Caco-2 (cell line): ENCODE measurements around the gene TESK2. TPM values are rescaled to one million over a fixed set of nuclear protein-coding genes. Genes with fewer than 3 reads are reported as not detected.
"Not testable (repeated sequence)": the region's sequence is repeated elsewhere in the genome, so short reads cannot be mapped to it uniquely, and the experiment has no call there.

Experiments used
- BruUV-seq: library from RNA; stranded (reverse); fragments of 400-500 nt; replicated peaks from 2 replicates; lab custom pipeline; 2021; lab: Mats Ljungman, UMichigan
- CTCF ChIA-PET: fragments of 300-600 bp; sonication (Branson Sonifier 250); formaldehyde crosslinking; loops from one replicate; lab custom pipeline; 2022; ENCODE audit warnings: antibody characterized with exemption; lab: Charles Lee
- POLR2A ChIA-PET: fragments of 300-600 bp; sonication (Branson Sonifier 250); formaldehyde crosslinking; loops from one replicate; lab custom pipeline; 2022; ENCODE audit warnings: antibody characterized with exemption; lab: Charles Lee
- DNase-seq, 2 experiments: peaks; one replicate each; pipeline versions ENCODE4 v3.0.0 to v3.0.0-alpha.2; 2020 to 2022
- H3K27me3 ChIP-seq: replicated peaks from 2 replicates; pipeline ENCODE4 v1.6.0; 2011; ENCODE audit warnings: low read length; ENCODE audit not compliant: control insufficient read depth, insufficient read depth
- H3K36me3 ChIP-seq: 2 replicates; pipeline ENCODE4 v1.5.1; 2011; ENCODE audit warnings: low read length; ENCODE audit not compliant: control insufficient read depth, insufficient read depth
- H3K4me1 ChIP-seq: fragments of 250-450 bp; sonication (Bioruptor Pico); 2 replicates; pipeline ENCODE4 v1.5.1; 2020; ENCODE audit warnings: mild to moderate bottlenecking
- H3K4me3 ChIP-seq: 2 replicates; pipeline ENCODE4 v1.5.1; 2011; ENCODE audit warnings: low read depth, mild to moderate bottlenecking, control low read depth, low read length
- H3K9me3 ChIP-seq: fragments of 250-450 bp; sonication (Bioruptor Pico); 2 replicates; pipeline ENCODE4 v1.5.1; 2020; ENCODE audit warnings: mild to moderate bottlenecking, moderate library complexity
- H3K27ac Mint-ChIP-seq: one replicate; pipeline ENCODE4 v1.8.0; 2022; ENCODE audit warnings: mixed read lengths; ENCODE audit not compliant: unreplicated experiment
- H3K27me3 Mint-ChIP-seq: one replicate; pipeline ENCODE4 v1.8.0; 2022; ENCODE audit warnings: mixed read lengths; ENCODE audit not compliant: insufficient read depth, unreplicated experiment
- H3K36me3 Mint-ChIP-seq: one replicate; pipeline ENCODE4 v1.8.0; 2022; ENCODE audit warnings: mild to moderate bottlenecking, mixed read lengths; ENCODE audit not compliant: insufficient read depth, unreplicated experiment
- H3K4me1 Mint-ChIP-seq: one replicate; pipeline ENCODE4 v1.8.0; 2022; ENCODE audit warnings: low read depth, mixed read lengths; ENCODE audit not compliant: unreplicated experiment
- H3K4me3 Mint-ChIP-seq: one replicate; pipeline ENCODE4 v1.8.0; 2022; ENCODE audit warnings: mild to moderate bottlenecking, moderate library complexity, mixed read lengths; ENCODE audit not compliant: unreplicated experiment
- H3K9me3 Mint-ChIP-seq: one replicate; pipeline ENCODE4 v1.8.0; 2022; ENCODE audit warnings: mixed read lengths; ENCODE audit not compliant: unreplicated experiment
- intact Hi-C: fragments of 100-400 bp; cut with micrococcal nuclease; formaldehyde crosslinking; loops from one replicate; pipeline ENCODE4 v1.10.0; 2022; ENCODE audit not compliant: unreplicated experiment
- total RNA-seq: library from RNA; stranded (reverse); gene quantifications from 2 replicates; pipeline ENCODE4 v1.2.3, GENCODE V29; 2022
- TF ChIP-seq, protein P1 (sequence below), 2 experiments: fragments of 200-600 bp in 1 of 2; IDR thresholded peaks; 1 replicate in 1 of 2; 2 replicates in 1 of 2; pipeline versions ENCODE4 v1.5.1 to v1.8.0; 2011 to 2022; ENCODE audit warnings: antibody characterized with exemption in 1 of 2, control low read depth in 1 of 2, inconsistent platforms in 1 of 2, low read depth in 1 of 2, low read length in 1 of 2, mild to moderate bottlenecking in 1 of 2, moderate library complexity in 1 of 2; ENCODE audit not compliant: insufficient read depth in 1 of 2, severe bottlenecking in 1 of 2, unreplicated experiment in 1 of 2

TESK2 gene
- total RNA-seq, 1 experiment from 2014 or later, result 14.7 TPM

DNA sequence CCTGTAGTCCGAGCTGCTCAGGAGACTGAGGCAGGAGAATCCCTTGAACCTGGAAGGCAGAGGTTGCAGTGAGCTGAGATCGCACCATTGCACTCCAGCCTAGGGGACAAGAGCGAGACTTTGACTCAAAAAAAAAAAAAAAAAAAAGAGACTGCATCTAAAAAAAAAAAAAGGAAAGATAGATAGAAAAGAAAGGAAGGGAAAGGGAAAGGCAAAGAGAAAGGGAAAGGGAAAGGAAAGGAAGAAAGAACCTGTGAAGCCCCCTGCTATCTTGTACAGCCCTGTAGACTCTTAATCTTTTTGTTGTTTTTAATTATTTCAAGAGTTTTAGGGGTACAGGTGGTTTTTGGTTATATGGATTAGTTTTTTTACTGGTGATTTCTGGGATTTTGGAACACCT lies 104.7 kb downstream of the TESK2 start:
- intact Hi-C loops, result no loop called here
- H3K27me3 Mint-ChIP-seq, result no peaks in the 10 kb centered on the region

DNA sequence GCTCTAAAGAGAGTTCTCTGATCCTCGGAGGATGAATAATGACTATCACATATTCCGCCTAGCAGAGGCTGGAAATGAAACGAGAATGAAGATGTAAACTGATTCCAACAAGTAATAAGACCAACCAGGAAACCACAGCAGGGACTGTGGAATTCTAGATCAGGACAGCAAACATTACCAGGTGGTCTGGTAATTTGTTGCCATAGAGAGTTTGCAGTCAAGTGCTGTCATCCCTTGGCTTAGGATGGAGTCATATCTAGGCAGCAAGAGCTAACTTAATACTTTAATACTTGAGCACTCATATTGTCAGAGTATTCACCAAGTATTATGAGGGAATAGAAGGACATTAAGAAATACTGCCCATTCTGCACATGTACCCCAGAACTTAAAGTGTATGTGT lies 105.7 kb downstream of the TESK2 start:
- Histone ChIP-seq H3K9me3 (no peaks in the 10 kb centered on the region), H3K36me3 (no peaks in the 10 kb centered on the region), H3K4me1 (no peaks in the 10 kb centered on the region), H3K4me3 (no peak overlapping the region), H3K27me3 (no peaks in the 10 kb centered on the region)
- H3K4me1 Mint-ChIP-seq, result no peaks in the 10 kb centered on the region
- ChIA-PET CTCF (no interaction called here), POLR2A (no interaction called here)
- H3K4me3 Mint-ChIP-seq, result no peak overlapping the region
- no TSS peak for BruUV-seq
- TF ChIP-seq, protein P1, sequence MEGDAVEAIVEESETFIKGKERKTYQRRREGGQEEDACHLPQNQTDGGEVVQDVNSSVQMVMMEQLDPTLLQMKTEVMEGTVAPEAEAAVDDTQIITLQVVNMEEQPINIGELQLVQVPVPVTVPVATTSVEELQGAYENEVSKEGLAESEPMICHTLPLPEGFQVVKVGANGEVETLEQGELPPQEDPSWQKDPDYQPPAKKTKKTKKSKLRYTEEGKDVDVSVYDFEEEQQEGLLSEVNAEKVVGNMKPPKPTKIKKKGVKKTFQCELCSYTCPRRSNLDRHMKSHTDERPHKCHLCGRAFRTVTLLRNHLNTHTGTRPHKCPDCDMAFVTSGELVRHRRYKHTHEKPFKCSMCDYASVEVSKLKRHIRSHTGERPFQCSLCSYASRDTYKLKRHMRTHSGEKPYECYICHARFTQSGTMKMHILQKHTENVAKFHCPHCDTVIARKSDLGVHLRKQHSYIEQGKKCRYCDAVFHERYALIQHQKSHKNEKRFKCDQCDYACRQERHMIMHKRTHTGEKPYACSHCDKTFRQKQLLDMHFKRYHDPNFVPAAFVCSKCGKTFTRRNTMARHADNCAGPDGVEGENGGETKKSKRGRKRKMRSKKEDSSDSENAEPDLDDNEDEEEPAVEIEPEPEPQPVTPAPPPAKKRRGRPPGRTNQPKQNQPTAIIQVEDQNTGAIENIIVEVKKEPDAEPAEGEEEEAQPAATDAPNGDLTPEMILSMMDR (IDR thresholded peaks at IDR 0.05; ENCODE audit: insufficient read depth in 1 of 2, low read depth in 1 of 2, low read length in 1 of 2, severe bottlenecking in 1 of 2, unreplicated experiment in 1 of 2), result no peak
- DNase-seq, result no peak
- H3K9me3 Mint-ChIP-seq, result no peaks in the 10 kb centered on the region
- no peaks in the 10 kb centered on the region for H3K36me3 Mint-ChIP-seq
- H3K27ac Mint-ChIP-seq, result no peak overlapping the region
- H3K27me3 Mint-ChIP-seq, result no peaks in the 10 kb centered on the region
- intact Hi-C loops, result no loop called here

More for the DNA sequence above, 104.7 kb downstream of the TESK2 start:
- no peaks in the 10 kb centered on the region for H3K4me1 Mint-ChIP-seq
- Histone ChIP-seq H3K4me3 (no peak overlapping the region), H3K9me3 (no peaks in the 10 kb centered on the region), H3K36me3 (no peaks in the 10 kb centered on the region), H3K27me3 (no peaks in the 10 kb centered on the region), H3K4me1 (no peaks in the 10 kb centered on the region)
- no peaks in the 10 kb centered on the region for H3K9me3 Mint-ChIP-seq
- no peaks in the 10 kb centered on the region for H3K36me3 Mint-ChIP-seq
- ChIA-PET POLR2A (no interaction called here), CTCF (no interaction called here)
- TF ChIP-seq, protein P1 (IDR thresholded peaks at IDR 0.05; ENCODE audit: insufficient read depth in 1 of 2, low read depth in 1 of 2, low read length in 1 of 2, severe bottlenecking in 1 of 2, unreplicated experiment in 1 of 2), result no peak
- BruUV-seq, result no TSS peak
- no peak for DNase-seq
- H3K4me3 Mint-ChIP-seq, result no peak overlapping the region
- H3K27ac Mint-ChIP-seq, result no peak overlapping the region

DNA sequence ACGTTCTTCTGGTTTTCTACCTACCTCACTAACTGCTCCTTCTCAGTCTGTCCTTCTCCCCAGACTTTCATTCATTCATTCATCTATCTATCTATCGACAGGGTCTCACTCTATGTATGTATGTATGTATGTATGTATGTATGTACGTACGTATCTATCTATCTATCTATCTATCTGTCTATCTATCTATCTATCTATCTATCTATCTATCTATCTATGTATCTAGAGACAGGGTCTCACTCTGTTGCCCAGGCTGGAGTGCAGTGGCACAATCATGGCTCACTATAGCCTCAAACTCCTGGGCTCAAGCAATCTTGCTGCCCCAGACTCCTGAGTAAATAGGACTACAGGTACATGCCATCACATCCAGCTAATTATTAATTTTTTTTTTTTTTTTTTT lies 106.8 kb downstream of the TESK2 start:
- H3K36me3 Mint-ChIP-seq, H3K36me3 ChIP-seq, H3K27me3 ChIP-seq, H3K4me3 Mint-ChIP-seq, intact Hi-C loops, H3K27me3 Mint-ChIP-seq, CTCF ChIA-PET, BruUV-seq, H3K4me1 Mint-ChIP-seq, POLR2A ChIA-PET, H3K9me3 Mint-ChIP-seq, H3K27ac Mint-ChIP-seq, H3K4me3 ChIP-seq, DNase-seq, H3K9me3 ChIP-seq, H3K4me1 ChIP-seq: not testable (repeated sequence)

DNA sequence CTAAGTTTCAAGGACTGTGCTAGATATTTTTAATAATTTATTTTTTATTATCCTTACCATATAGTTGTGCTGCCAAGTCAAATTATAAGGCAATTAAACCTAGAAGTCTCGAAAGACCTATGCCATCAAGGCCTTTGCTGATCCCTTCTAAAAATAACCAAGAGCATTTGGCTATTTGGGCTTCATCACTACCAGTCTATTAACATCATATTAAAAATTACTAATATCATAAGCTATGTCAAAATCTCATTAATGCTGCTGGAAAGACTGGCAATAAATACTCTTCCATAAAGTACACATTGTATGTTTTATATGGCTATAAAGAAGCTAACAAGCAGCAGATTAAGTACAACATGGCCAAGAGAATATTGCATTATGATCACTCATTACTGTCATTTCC lies 107.8 kb downstream of the TESK2 start:
- CTCF ChIA-PET, result no interaction called here
- no peaks in the 10 kb centered on the region for H3K9me3 Mint-ChIP-seq
- H3K4me1 Mint-ChIP-seq, result no peaks in the 10 kb centered on the region

More for the DNA sequence above, 107.8 kb downstream of the TESK2 start:
- TF ChIP-seq, protein P1 (IDR thresholded peaks at IDR 0.05; ENCODE audit: insufficient read depth in 1 of 2, low read depth in 1 of 2, low read length in 1 of 2, severe bottlenecking in 1 of 2, unreplicated experiment in 1 of 2), result no peak
- no peaks in the 10 kb centered on the region for H3K36me3 Mint-ChIP-seq
- intact Hi-C loops, result no loop called here
- Histone ChIP-seq H3K36me3 (no peaks in the 10 kb centered on the region), H3K27me3 (no peaks in the 10 kb centered on the region), H3K4me3 (no peak overlapping the region), H3K4me1 (no peaks in the 10 kb centered on the region), H3K9me3 (no peaks in the 10 kb centered on the region)
- no TSS peak for BruUV-seq
- DNase-seq, result no peak
- no peak overlapping the region for H3K4me3 Mint-ChIP-seq
- POLR2A ChIA-PET, result no interaction called here
- no peak overlapping the region for H3K27ac Mint-ChIP-seq
- no peaks in the 10 kb centered on the region for H3K27me3 Mint-ChIP-seq
